Endothelial cell (in vitro differentiated cells): ENCODE data around the gene CPT1A. TPM values are rescaled to one million over a fixed set of nuclear protein-coding genes. Genes with fewer than 3 reads are reported as not detected.

Source experiments
- DNase-seq: peaks from one replicate; pipeline ENCODE4 v3.0.0; 2021; ENCODE audit warnings: low spot score
- H3K27ac Mint-ChIP-seq: one replicate; pipeline ENCODE4 v1.8.0; 2021; ENCODE audit warnings: mixed read lengths, inconsistent platforms; ENCODE audit not compliant: unreplicated experiment
- H3K27me3 Mint-ChIP-seq: one replicate; pipeline ENCODE4 v1.8.0; 2021; ENCODE audit warnings: mild to moderate bottlenecking, moderate library complexity, mixed read lengths, inconsistent platforms; ENCODE audit not compliant: unreplicated experiment
- H3K36me3 Mint-ChIP-seq: one replicate; pipeline ENCODE4 v1.8.0; 2021; ENCODE audit warnings: mild to moderate bottlenecking, low read depth, mixed read lengths, inconsistent platforms; ENCODE audit not compliant: unreplicated experiment
- H3K4me1 Mint-ChIP-seq: one replicate; pipeline ENCODE4 v1.8.0; 2021; ENCODE audit warnings: mild to moderate bottlenecking, mixed read lengths, inconsistent platforms; ENCODE audit not compliant: unreplicated experiment
- H3K4me3 Mint-ChIP-seq: one replicate; pipeline ENCODE4 v1.8.0; 2021; ENCODE audit warnings: mild to moderate bottlenecking, mixed read lengths, inconsistent platforms; ENCODE audit not compliant: unreplicated experiment
- H3K9me3 Mint-ChIP-seq: one replicate; pipeline ENCODE4 v1.8.0; 2021; ENCODE audit warnings: mixed read lengths, inconsistent platforms; ENCODE audit not compliant: unreplicated experiment
- CTCF ChIP-seq: fragments of 200-600 bp; sonication (generic); IDR thresholded peaks from one replicate; pipeline ENCODE4 v1.5.0; 2021; ENCODE audit warnings: antibody characterized with exemption; ENCODE audit not compliant: unreplicated experiment
- total RNA-seq: library from RNA; stranded (reverse); fragmentation: NEBNext Ultra II Directional; extraction: Animal tissue kit (Norgen Biotek cat#: 25700); gene quantifications from one replicate; pipeline ENCODE4 v1.2.1, GENCODE V29; 2021; ENCODE audit not compliant: unreplicated experiment

CPT1A gene
- total RNA-seq, 1 donor from 2014 or later = 0.36 TPM

DNA sequence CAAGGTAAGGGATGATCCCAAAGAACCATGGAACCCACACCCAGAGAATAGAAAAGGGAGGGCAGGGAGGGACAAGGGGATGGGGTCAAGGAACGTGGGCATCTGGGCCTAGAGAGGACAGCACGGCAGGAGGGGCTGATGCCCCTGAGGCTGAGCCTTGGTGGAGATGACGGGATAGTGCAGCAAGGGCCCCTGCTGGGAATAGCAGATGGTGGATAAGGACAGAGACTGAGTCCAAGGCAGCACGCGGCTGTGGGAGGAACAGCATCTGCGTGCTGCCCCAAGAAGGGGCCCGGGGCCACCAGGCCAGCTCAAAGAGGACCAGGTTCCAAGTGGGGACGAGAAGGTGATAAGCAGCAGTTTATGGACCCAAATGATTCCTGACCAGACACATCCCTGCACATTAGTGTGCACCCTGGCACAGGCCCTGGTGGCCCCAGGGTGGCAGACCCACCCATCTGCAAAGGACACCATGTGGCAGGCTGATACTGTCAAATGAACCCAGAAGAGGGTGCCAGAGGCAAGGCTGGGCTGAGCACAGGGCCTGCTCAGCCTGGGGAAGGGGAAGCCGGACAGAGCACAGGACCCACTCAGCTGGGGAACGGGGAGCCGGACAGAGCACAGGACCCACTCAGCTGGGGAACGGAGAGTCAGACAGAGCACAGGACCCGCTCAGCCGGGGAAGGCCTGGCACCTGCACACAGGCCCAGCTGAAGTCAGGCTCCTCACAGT, 77.6 kb downstream of the CPT1A start:
- H3K27me3 Mint-ChIP-seq = peaks cover 2% of the 10 kb centered on the region
- no peaks in the 10 kb centered on the region for H3K9me3 Mint-ChIP-seq
- no peak for DNase-seq
- H3K27ac Mint-ChIP-seq = no peak overlapping the region
- no peaks in the 10 kb centered on the region for H3K36me3 Mint-ChIP-seq
- no peak overlapping the region for H3K4me3 Mint-ChIP-seq
- H3K4me1 Mint-ChIP-seq = peaks cover 6% of the 10 kb centered on the region
- TF ChIP-seq CTCF = no peak

- no peak overlapping the region for H3K27ac Mint-ChIP-seq
- DNase-seq = no peak
These were observed 78.5 kb downstream of the CPT1A start for GRCh38 chr11:68763181-68763721.

DNA sequence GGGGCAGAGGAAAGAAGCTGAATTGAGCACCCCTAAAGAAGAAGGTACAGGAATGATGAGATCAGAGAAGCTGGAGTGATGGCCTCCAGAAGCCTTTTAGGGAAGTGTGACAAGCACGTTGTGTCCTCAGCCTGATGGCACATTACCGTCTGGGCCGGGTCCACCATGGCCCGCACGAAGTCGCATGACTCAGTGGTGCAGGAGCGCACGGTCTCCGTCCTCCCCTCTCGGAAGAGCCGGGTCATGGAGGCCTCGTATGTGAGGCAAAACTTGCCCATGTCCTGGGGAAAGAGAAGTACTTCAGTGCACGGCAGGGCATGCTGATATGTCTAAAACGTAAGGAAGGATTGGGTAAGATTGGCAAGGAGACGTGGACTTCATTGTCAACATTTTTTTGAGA, 79.2 kb downstream of the CPT1A start:
- no peaks in the 10 kb centered on the region for H3K36me3 Mint-ChIP-seq
- no peak overlapping the region for H3K4me3 Mint-ChIP-seq
- DNase-seq = no peak
- H3K27me3 Mint-ChIP-seq = peaks cover 2% of the 10 kb centered on the region
- no peaks in the 10 kb centered on the region for H3K9me3 Mint-ChIP-seq
- TF ChIP-seq CTCF = no peak
- no peak overlapping the region for H3K27ac Mint-ChIP-seq
- peaks cover 6% of the 10 kb centered on the region for H3K4me1 Mint-ChIP-seq

More at GRCh38 chr11:68763181-68763721, 78.5 kb downstream of the CPT1A start:
- Mint-ChIP-seq H3K27me3 (no peaks in the 10 kb centered on the region), H3K4me3 (no peak overlapping the region), H3K9me3 (no peaks in the 10 kb centered on the region), H3K36me3 (no peaks in the 10 kb centered on the region), H3K4me1 (peaks cover 6% of the 10 kb centered on the region)
- no peak for TF ChIP-seq CTCF

DNA sequence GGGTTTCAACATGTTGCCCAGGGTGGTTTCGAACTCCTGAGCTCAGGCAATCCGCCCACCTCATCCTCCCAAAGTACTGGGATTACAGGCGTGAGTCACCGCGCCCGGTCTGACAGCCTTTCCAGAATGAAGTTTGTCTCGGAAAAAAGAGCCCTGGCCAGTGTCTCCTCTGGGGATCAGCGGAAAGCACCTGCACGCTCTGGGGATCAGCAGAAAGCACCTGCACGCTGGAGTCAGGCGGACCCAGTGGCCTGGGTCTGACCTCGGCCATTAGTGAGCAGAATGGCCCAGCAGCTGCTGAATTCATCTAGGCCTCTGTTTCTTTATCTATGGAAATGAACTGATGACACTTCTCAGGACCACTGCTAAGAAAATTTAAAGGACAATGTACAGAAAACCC, 79.9 kb downstream of the CPT1A start:
- Mint-ChIP-seq H3K4me1 (peaks cover 6% of the 10 kb centered on the region), H3K9me3 (no peaks in the 10 kb centered on the region), H3K27ac (no peak overlapping the region), H3K4me3 (no peak overlapping the region), H3K27me3 (peaks cover 2% of the 10 kb centered on the region), H3K36me3 (no peaks in the 10 kb centered on the region)
- TF ChIP-seq CTCF = no peak
- DNase-seq = no peak

DNA sequence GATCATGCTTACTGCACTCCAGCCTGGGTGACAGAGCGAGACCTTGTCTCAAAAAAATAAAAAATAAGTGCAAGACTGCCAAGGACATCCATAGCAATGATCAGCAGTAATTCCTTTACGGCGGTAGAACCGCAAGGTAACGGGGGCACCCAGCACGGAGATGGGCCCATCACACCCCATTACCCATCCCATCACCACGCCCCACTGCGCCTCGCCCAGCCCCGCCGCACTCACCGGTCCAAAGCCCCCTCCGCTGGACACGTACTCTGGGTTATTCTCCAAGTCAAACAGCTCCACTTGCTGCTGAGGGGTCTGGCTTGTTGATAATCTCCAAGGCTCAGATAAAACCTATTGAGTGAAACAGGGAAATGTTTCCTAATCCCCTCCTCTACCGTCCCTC, 81.7 kb downstream of the CPT1A start:
- Mint-ChIP-seq H3K4me3 (no peak overlapping the region), H3K27ac (no peak overlapping the region), H3K9me3 (no peaks in the 10 kb centered on the region), H3K27me3 (peaks cover 5% of the 10 kb centered on the region), H3K36me3 (no peaks in the 10 kb centered on the region), H3K4me1 (peaks cover 6% of the 10 kb centered on the region)
- DNase-seq = no peak
- no peak for TF ChIP-seq CTCF
